Bronchial epithelial cell (primary cell): ENCODE data around the gene MICAL1. TPM values are rescaled to one million over a fixed set of nuclear protein-coding genes. Genes with fewer than 3 reads are reported as not detected.

Experiments used
- DNase-seq: peaks from one replicate; pipeline ENCODE4 v3.0.0-alpha.2; 2010; ENCODE audit warnings: low read depth
- FAIRE-seq: peaks from 2 replicates; lab custom pipeline; 2011; peaks lifted over from hg19 to GRCh38; lab: Jason Lieb, UNC
- H3K27me3 ChIP-seq: 2 replicates; pipeline ENCODE4 v1.5.1; 2011; ENCODE audit warnings: low read length; ENCODE audit not compliant: control insufficient read depth, insufficient read depth
- H3K36me3 ChIP-seq: 2 replicates; pipeline ENCODE4 v1.5.1; 2011; ENCODE audit warnings: low read length; ENCODE audit not compliant: control insufficient read depth, insufficient read depth
- H3K4me3 ChIP-seq: 2 replicates; pipeline ENCODE4 v1.5.1; 2011; ENCODE audit warnings: mild to moderate bottlenecking, low read depth, low read length, control low read depth
- total RNA-seq: library from RNA; depleted of rRNA; stranded (reverse); fragments of >200 nt; gene quantifications from 2 replicates; pipeline ENCODE4 v1.2.1, GENCODE V29; 2014
- TF ChIP-seq, protein P1 (sequence below): IDR thresholded peaks from 2 replicates; pipeline ENCODE4 v1.5.1; 2011; ENCODE audit warnings: mild to moderate bottlenecking, moderate library complexity, low read length, control low read depth, inconsistent platforms; ENCODE audit not compliant: insufficient read depth, severe bottlenecking

The MICAL1 gene
- total RNA-seq, 1 donor from 2014 or later, result 14.2 TPM

GRCh38 chr6:109428889-109429477 lies 26.6 kb downstream of the MICAL1 start:
- Histone ChIP-seq H3K27me3 (no peaks in the 10 kb centered on the region), H3K36me3 (no peaks in the 10 kb centered on the region), H3K4me3 (no peak overlapping the region)
- TF ChIP-seq, protein P1, sequence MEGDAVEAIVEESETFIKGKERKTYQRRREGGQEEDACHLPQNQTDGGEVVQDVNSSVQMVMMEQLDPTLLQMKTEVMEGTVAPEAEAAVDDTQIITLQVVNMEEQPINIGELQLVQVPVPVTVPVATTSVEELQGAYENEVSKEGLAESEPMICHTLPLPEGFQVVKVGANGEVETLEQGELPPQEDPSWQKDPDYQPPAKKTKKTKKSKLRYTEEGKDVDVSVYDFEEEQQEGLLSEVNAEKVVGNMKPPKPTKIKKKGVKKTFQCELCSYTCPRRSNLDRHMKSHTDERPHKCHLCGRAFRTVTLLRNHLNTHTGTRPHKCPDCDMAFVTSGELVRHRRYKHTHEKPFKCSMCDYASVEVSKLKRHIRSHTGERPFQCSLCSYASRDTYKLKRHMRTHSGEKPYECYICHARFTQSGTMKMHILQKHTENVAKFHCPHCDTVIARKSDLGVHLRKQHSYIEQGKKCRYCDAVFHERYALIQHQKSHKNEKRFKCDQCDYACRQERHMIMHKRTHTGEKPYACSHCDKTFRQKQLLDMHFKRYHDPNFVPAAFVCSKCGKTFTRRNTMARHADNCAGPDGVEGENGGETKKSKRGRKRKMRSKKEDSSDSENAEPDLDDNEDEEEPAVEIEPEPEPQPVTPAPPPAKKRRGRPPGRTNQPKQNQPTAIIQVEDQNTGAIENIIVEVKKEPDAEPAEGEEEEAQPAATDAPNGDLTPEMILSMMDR, result no peak
- DNase-seq, result no peak
- FAIRE-seq, result no peak

GRCh38 chr6:109424946-109425345 lies 30.6 kb downstream of the MICAL1 start:
- Histone ChIP-seq H3K4me3 (no peak overlapping the region), H3K27me3 (no peaks in the 10 kb centered on the region), H3K36me3 (no peaks in the 10 kb centered on the region)
- no peak for FAIRE-seq
- peak; percentile 33 for DNase-seq
- TF ChIP-seq, protein P1, result no peak

GRCh38 chr6:109421184-109421583 lies 34.4 kb downstream of the MICAL1 start:
- H3K4me3 ChIP-seq, result no peak overlapping the region
- H3K36me3 ChIP-seq, result no peaks in the 10 kb centered on the region
- TF ChIP-seq, protein P1, result no peak
- FAIRE-seq (no peak), DNase-seq (no peak)
- no peaks in the 10 kb centered on the region for H3K27me3 ChIP-seq

GRCh38 chr6:109420751-109421150 lies 34.8 kb downstream of the MICAL1 start:
- TF ChIP-seq, protein P1, result no peak
- DNase-seq, result peak; percentile 75
- FAIRE-seq, result no peak
- no peaks in the 10 kb centered on the region for H3K27me3 ChIP-seq
- no peaks in the 10 kb centered on the region for H3K36me3 ChIP-seq
- no peak overlapping the region for H3K4me3 ChIP-seq

DNA sequence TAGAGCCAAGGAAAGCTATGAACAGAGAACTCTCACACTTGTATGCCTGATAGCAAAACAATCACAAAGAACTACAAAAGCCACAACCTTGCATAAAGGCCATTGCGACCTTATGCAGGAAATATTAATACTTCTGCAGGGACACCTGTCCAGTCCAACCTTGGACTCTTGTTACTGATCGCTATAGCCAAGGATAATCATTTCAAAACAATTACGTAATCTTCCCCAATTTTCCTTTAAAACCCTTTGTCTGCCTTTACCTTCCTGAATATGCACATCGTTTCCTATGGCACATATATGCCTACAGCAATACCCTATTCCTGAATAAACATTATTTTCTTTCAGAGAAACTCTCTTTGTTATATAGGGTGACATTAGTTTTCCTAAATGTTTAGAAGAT lies 37.9 kb downstream of the MICAL1 start:
- TF ChIP-seq, protein P1, result no peak
- Histone ChIP-seq H3K4me3 (no peak overlapping the region), H3K36me3 (no peaks in the 10 kb centered on the region), H3K27me3 (no peaks in the 10 kb centered on the region)
- DNase-seq, result no peak
- no peak for FAIRE-seq

DNA sequence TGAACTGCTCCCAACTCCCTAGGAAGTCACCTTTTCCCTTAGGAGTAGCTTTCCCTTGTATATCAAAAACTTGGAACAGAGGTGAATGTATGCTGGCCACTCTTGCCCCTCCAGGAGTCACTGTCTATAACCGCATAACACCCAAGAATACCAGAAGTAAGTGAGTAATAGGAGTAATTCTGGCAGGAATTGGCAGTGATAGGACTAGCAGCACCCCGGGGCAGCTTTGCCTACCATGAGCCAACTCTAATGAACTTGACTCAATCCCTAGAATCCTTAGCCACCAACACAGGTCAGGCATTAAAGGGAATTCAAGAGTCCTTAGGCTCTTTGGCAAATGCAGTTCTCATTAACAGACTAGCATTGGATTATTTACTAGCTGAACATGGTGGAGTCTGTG lies 44.5 kb downstream of the MICAL1 start:
- no peak for FAIRE-seq
- peak; percentile 15 for DNase-seq

More for the DNA sequence above, 44.5 kb downstream of the MICAL1 start:
- H3K27me3 ChIP-seq, result no peaks in the 10 kb centered on the region
- no peak overlapping the region for H3K4me3 ChIP-seq
- H3K36me3 ChIP-seq, result no peaks in the 10 kb centered on the region
- TF ChIP-seq, protein P1, result no peak
